Transverse colon (tissue), 4 donors: ENCODE results near the gene JKAMP. TPM values are rescaled to one million over a fixed set of nuclear protein-coding genes. Genes with fewer than 3 reads are reported as not detected.
A peak's percentile ranks its signal among the peaks of the same experiment; 100 is the strongest.

Experiments used
- DNase-seq: peaks from one replicate; pipeline ENCODE4 v3.0.0-alpha.2; 2019
- H3K27ac ChIP-seq, 4 donors: fragments of 200-600 bp; sonication (generic); 2 replicates each; pipeline ENCODE4 v1.5.1; 2016 to 2018; ENCODE audit warnings: inconsistent platforms in 4 of 4
- H3K27me3 ChIP-seq: fragments of 200-600 bp; sonication (generic); 2 replicates; pipeline ENCODE4 v1.5.1; 2017; ENCODE audit warnings: inconsistent platforms
- H3K36me3 ChIP-seq, 4 donors: fragments of 200-600 bp; sonication (generic); 2 replicates each; pipeline ENCODE4 v1.5.1; 2017 to 2019; ENCODE audit warnings: inconsistent platforms in 4 of 4
- H3K4me1 ChIP-seq, 4 donors: fragments of 200-600 bp; sonication (generic); 2 replicates each; pipeline ENCODE4 v1.5.1; 2017 to 2020; ENCODE audit warnings: inconsistent platforms in 4 of 4
- H3K4me3 ChIP-seq, 4 donors: fragments of 200-600 bp; sonication (generic); 1 replicate in 1 of 4; 2 replicates in 3 of 4; pipeline versions ENCODE4 v1.5.1 to v1.6.1; 2017 to 2019; ENCODE audit warnings: inconsistent platforms in 4 of 4
- H3K9me3 ChIP-seq, 2 donors: fragments of 200-600 bp; sonication (generic); 2 replicates each; pipeline ENCODE4 v1.5.1; 2017 to 2019; ENCODE audit warnings: inconsistent platforms in 2 of 2
- CTCF ChIP-seq, 5 experiments: fragments of 200-600 bp in 3 of 5; fragments of 450-650 bp in 2 of 5; sonication (generic) in 3 of 5; IDR thresholded peaks; 1 replicate in 2 of 5; 2 replicates in 3 of 5; pipeline ENCODE4 v1.5.1; 2016 to 2017; ENCODE audit warnings: antibody characterized with exemption in 5 of 5, inconsistent platforms in 3 of 5, mild to moderate bottlenecking in 2 of 5, moderate library complexity in 1 of 5
- EP300 ChIP-seq: sonication (generic); formaldehyde crosslinking; IDR thresholded peaks from one replicate; pipeline ENCODE4 v1.6.1; 2017; ENCODE audit warnings: antibody characterized with exemption, low read depth
- POLR2A ChIP-seq: fragments of 450-650 bp; IDR thresholded peaks from one replicate; pipeline ENCODE4 v1.6.1; 2016; ENCODE audit warnings: antibody characterized with exemption, mild to moderate bottlenecking, moderate library complexity
- POLR2AphosphoS5 ChIP-seq, 3 donors: sonication (generic); formaldehyde crosslinking; IDR thresholded peaks; one replicate each; pipeline ENCODE4 v1.6.1; 2016; ENCODE audit warnings: antibody characterized with exemption in 3 of 3
- WGBS, 2 donors: methylation state at CpG; one replicate each; pipeline ENCODE4 v1.1.5; 2018; ENCODE audit warnings: low coverage in 1 of 2; 5-methylcytosine and 5-hydroxymethylcytosine counted together
- in situ Hi-C, 4 donors: fragments of 200-750 bp; cut with MboI; loops; one replicate each; pipeline versions ENCODE4 v1.15.0 to v1.15.1; 2017; ENCODE audit warnings: low sequenced_read_pairs in 3 of 4, low pct_ligation_motif_present in 1 of 4, low pct_unique_long_range_greater_than_20kb in 1 of 4
- intact Hi-C: fragments of 100-400 bp; cut with DNase I; formaldehyde crosslinking; loops from one replicate; pipeline ENCODE4 v1.15.1; 2023; ENCODE audit warnings: low total_unique reads
- total RNA-seq, 4 donors: library from RNA; depleted of rRNA; stranded (reverse); fragments of >200 nt; gene quantifications; one replicate each; pipeline ENCODE4 v1.1.0, GENCODE V29; 2016

The JKAMP gene
- total RNA-seq, 4 donors from 2014 or later, result 12.9 to 66.8 (median 36.0) TPM

GRCh38 chr14:59465316-59466135 is 18.8 kb upstream of the JKAMP start, which contains the start of gene GPR135:
GPR135 (minus strand) TSS chr14:59465380; CDS start chr14:59465226, 154 bp downstream.
- in situ Hi-C loops (loop anchor here in 1 of 4 donors (25.0 kb wide), 1 partner anchor 978 kb away; no protein-coding TSS in a partner anchor), intact Hi-C loops (no loop called here)
- TF ChIP-seq CTCF (IDR thresholded peaks at IDR 0.05), result no peak
- TF ChIP-seq POLR2AphosphoS5 (IDR thresholded peaks at IDR 0.05), result no peak
- TF ChIP-seq EP300, result no peak
- no peak for TF ChIP-seq POLR2A
- Histone ChIP-seq H3K27me3 (peaks cover 7% of the 10 kb centered on the region), H3K36me3 (no peaks in the 10 kb centered on the region), H3K27ac (peak within 1 kb of the TSS; percentile 66 to 85 (median 82)), H3K9me3 (no peaks in the 10 kb centered on the region), H3K4me1 (peaks cover 4 to 16% (median 12%) of the 10 kb centered on the region in 4 donors), H3K4me3 (peak within 1 kb of the TSS; percentile 48 to 66 (median 59))
- no peak for DNase-seq
- WGBS, 2 donors, result 26 to 87% methylated on average over 8 to 27 of the region's 40 CpGs

- intact Hi-C loops, result no loop called here
- no peak overlapping the region for H3K4me3 ChIP-seq
- WGBS, 2 donors, result 63 to 82% methylated on average over 1 of the region's 1 CpG
- H3K36me3 ChIP-seq, result peaks cover 0 to 29% (median 2%) of the 10 kb centered on the region in 4 donors
- in situ Hi-C loops, result loop anchor here in 1 of 4 donors (25.0 kb wide), 1 partner anchor 987 kb away; no protein-coding TSS in a partner anchor
- no peaks in the 10 kb centered on the region for H3K9me3 ChIP-seq
- no peak overlapping the region for H3K27ac ChIP-seq
- TF ChIP-seq CTCF (IDR thresholded peaks at IDR 0.05) (no peak), EP300 (no peak), POLR2AphosphoS5 (IDR thresholded peaks at IDR 0.05) (no peak), POLR2A (no peak)
- H3K4me1 ChIP-seq, result peaks cover 0 to 3% (median 0%) of the 10 kb centered on the region in 4 donors
- H3K27me3 ChIP-seq, result no peaks in the 10 kb centered on the region
- DNase-seq, result no peak
Measured at GRCh38 chr14:59474172-59474571, 10.1 kb upstream of the JKAMP start.

GRCh38 chr14:59475709-59476108 is 8.6 kb upstream of the JKAMP start:
- in situ Hi-C loops, result no loop called here
- H3K36me3 ChIP-seq, result peaks cover 0 to 29% (median 2%) of the 10 kb centered on the region in 4 donors
- peaks cover 0 to 10% (median 3%) of the 10 kb centered on the region in 4 donors for H3K4me1 ChIP-seq
- intact Hi-C loops, result no loop called here
- 91% methylated on average over 1 of the region's 1 CpG; no CpG with 5 or more reads in 1 of the 2 donors for WGBS, 2 donors
- no peaks in the 10 kb centered on the region for H3K27me3 ChIP-seq
- no peak overlapping the region for H3K27ac ChIP-seq
- TF ChIP-seq POLR2AphosphoS5 (IDR thresholded peaks at IDR 0.05) (no peak), POLR2A (no peak), EP300 (no peak), CTCF (IDR thresholded peaks at IDR 0.05) (no peak)
- H3K4me3 ChIP-seq, result no peak overlapping the region
- H3K9me3 ChIP-seq, result no peaks in the 10 kb centered on the region
- DNase-seq, result no peak

GRCh38 chr14:59478540-59478939 is 5.8 kb upstream of the JKAMP start:
- H3K4me1 ChIP-seq, result peaks cover 10 to 37% (median 22%) of the 10 kb centered on the region in 4 donors

More at GRCh38 chr14:59478540-59478939, 5.8 kb upstream of the JKAMP start:
- TF ChIP-seq EP300 (no peak), CTCF (IDR thresholded peaks at IDR 0.05) (no peak), POLR2AphosphoS5 (IDR thresholded peaks at IDR 0.05) (no peak), POLR2A (no peak)
- no peak for DNase-seq
- in situ Hi-C loops (no loop called here), intact Hi-C loops (no loop called here)
- no peaks in the 10 kb centered on the region for H3K9me3 ChIP-seq
- no peak overlapping the region for H3K27ac ChIP-seq
- H3K27me3 ChIP-seq, result no peaks in the 10 kb centered on the region
- no peak overlapping the region for H3K4me3 ChIP-seq
- 93 to 96% methylated on average over 3 of the region's 3 CpGs for WGBS, 2 donors
- peaks cover 0 to 15% (median 2%) of the 10 kb centered on the region in 4 donors for H3K36me3 ChIP-seq
